ENCODE data around the gene PARVA.
"Not testable (repeated sequence)": the region's sequence is repeated elsewhere in the genome, so short reads cannot be mapped to it uniquely, and the experiment has no call there.

The PARVA gene

GRCh38 chr11:12497431-12497830 lies 120.1 kb downstream of the PARVA start:
- DNase-seq (ENCODE audit: low read depth in 2 of 2): no peak

GRCh38 chr11:12499071-12499470 lies 121.7 kb downstream of the PARVA start:
- DNase-seq (ENCODE audit: low read depth in 2 of 2): no peak

GRCh38 chr11:12502046-12502445 lies 124.7 kb downstream of the PARVA start:
- DNase-seq (ENCODE audit: low read depth in 2 of 2): no peak

- no peak for DNase-seq (ENCODE audit: low read depth in 2 of 2)
Observed at GRCh38 chr11:12503039-12503484, 125.7 kb downstream of the PARVA start.

- no peak for DNase-seq (ENCODE audit: low read depth in 2 of 2)
Observed at GRCh38 chr11:12503886-12504285, 126.5 kb downstream of the PARVA start.

GRCh38 chr11:12505183-12505582 lies 127.8 kb downstream of the PARVA start:
- DNase-seq (ENCODE audit: low read depth in 2 of 2): no peak

GRCh38 chr11:12506404-12506921 lies 129.1 kb downstream of the PARVA start:
- DNase-seq (ENCODE audit: low read depth in 2 of 2): no peak

GRCh38 chr11:12507391-12507790 lies 130.0 kb downstream of the PARVA start:
- DNase-seq (ENCODE audit: low read depth in 2 of 2): no peak

- no peak for DNase-seq (ENCODE audit: low read depth in 2 of 2)
Observed at GRCh38 chr11:12508151-12508751, 130.9 kb downstream of the PARVA start.

GRCh38 chr11:12509371-12509770 lies 132.0 kb downstream of the PARVA start:
- DNase-seq (ENCODE audit: low read depth in 2 of 2): no peak

- no peak for DNase-seq (ENCODE audit: low read depth in 2 of 2)
Observed at GRCh38 chr11:12512132-12512531, 134.8 kb downstream of the PARVA start.

GRCh38 chr11:12512826-12513395 lies 135.5 kb downstream of the PARVA start:
- no peak for DNase-seq (ENCODE audit: low read depth in 2 of 2)

- no peak for DNase-seq (ENCODE audit: low read depth in 2 of 2)
Observed at GRCh38 chr11:12516387-12517105, 139.2 kb downstream of the PARVA start.

- DNase-seq (ENCODE audit: low read depth in 2 of 2): no peak
Observed at GRCh38 chr11:12517306-12517705, 139.9 kb downstream of the PARVA start.

GRCh38 chr11:12517741-12518140 lies 140.4 kb downstream of the PARVA start:
- no peak for DNase-seq (ENCODE audit: low read depth in 2 of 2)

GRCh38 chr11:12518606-12519385 lies 141.4 kb downstream of the PARVA start:
- DNase-seq (ENCODE audit: low read depth in 2 of 2): no peak

GRCh38 chr11:12520054-12520453 lies 142.7 kb downstream of the PARVA start:
- DNase-seq (ENCODE audit: low read depth in 2 of 2): no peak

- not testable (repeated sequence) for DNase-seq (ENCODE audit: low read depth in 2 of 2)
Observed at GRCh38 chr11:12520576-12520975, 143.2 kb downstream of the PARVA start.

GRCh38 chr11:12523180-12523924 lies 146.0 kb downstream of the PARVA start:
- no peak for DNase-seq (ENCODE audit: low read depth in 2 of 2)

GRCh38 chr11:12524865-12525264 lies 147.5 kb downstream of the PARVA start:
- DNase-seq (ENCODE audit: low read depth in 2 of 2): no peak

- no peak for DNase-seq (ENCODE audit: low read depth in 2 of 2)
Observed at GRCh38 chr11:12525466-12526055, 148.2 kb downstream of the PARVA start.
